ENCODE results near the gene ZNF580.
A peak's percentile ranks its signal among the peaks of the same experiment; 100 is the strongest.

GRCh38 chr19:55599468-55599841 is 41.3 kb upstream of the ZNF580 start, which contains the start of gene FIZ1:
- peak in 1 of 3 donors; percentile 1 for TF ChIP-seq POLR2AphosphoS5 (IDR thresholded peaks at IDR 0.05)
- TF ChIP-seq CTCF (IDR thresholded peaks at IDR 0.05): no peak
- no peak for TF ChIP-seq EP300 (IDR thresholded peaks at IDR 0.05)
